ENCODE data around the gene AVEN. TPM values are rescaled to one million over a fixed set of nuclear protein-coding genes. Genes with fewer than 3 reads are reported as not detected.

The AVEN gene
- total RNA-seq, 4 donors from 2014 or later, result 12.3 to 27.9 (median 18.0) TPM

DNA sequence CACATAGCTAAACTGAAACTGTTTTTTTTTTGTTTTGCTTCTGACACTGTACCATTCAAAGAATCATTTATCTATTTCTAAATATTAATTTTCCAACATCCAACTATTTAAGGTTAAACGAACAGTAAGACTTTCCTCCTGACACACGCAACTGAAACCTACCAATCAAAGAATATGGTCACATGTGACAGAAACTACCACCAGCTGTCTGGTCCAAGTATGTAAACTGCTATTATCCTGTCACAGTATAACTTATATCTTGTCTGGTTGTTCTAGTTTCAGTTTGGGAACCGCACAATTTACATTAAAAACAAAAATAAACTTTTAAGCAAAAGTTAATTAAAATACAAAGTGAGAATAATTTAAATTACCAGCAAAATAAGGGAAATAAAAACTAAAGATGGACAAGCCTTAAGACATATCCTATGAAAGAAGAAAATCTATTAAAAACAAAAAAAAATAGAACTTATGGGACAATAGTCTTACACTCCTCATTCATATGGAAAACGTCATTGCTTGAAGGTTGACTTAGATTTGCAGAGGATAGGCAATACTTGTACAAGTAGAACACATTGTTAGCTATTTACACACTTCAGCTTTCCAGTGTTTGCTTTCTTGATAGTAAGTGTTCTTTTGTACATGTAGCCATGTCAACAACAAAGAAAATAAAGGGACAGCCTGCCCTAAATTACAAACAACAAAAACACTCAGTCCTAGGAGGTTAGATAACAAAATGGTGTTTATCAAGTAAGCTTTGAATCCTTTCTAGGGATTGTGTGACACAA, 97.5 kb downstream of the AVEN start:
- no peak overlapping the region for H3K4me3 ChIP-seq
- H3K36me3 ChIP-seq, result no peaks in the 10 kb centered on the region
- no peaks in the 10 kb centered on the region for H3K27me3 ChIP-seq
- H3K9me3 ChIP-seq, result no peaks in the 10 kb centered on the region
- DNase-seq, result no peak
- H3K27ac ChIP-seq, result no peak overlapping the region
- intact Hi-C loops (cut with DNase I; ENCODE audit: low total_unique reads), result no loop called here
- no peak for TF ChIP-seq POLR2A (IDR thresholded peaks at IDR 0.05)
- TF ChIP-seq, protein P1, sequence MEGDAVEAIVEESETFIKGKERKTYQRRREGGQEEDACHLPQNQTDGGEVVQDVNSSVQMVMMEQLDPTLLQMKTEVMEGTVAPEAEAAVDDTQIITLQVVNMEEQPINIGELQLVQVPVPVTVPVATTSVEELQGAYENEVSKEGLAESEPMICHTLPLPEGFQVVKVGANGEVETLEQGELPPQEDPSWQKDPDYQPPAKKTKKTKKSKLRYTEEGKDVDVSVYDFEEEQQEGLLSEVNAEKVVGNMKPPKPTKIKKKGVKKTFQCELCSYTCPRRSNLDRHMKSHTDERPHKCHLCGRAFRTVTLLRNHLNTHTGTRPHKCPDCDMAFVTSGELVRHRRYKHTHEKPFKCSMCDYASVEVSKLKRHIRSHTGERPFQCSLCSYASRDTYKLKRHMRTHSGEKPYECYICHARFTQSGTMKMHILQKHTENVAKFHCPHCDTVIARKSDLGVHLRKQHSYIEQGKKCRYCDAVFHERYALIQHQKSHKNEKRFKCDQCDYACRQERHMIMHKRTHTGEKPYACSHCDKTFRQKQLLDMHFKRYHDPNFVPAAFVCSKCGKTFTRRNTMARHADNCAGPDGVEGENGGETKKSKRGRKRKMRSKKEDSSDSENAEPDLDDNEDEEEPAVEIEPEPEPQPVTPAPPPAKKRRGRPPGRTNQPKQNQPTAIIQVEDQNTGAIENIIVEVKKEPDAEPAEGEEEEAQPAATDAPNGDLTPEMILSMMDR (IDR thresholded peaks at IDR 0.05), result no peak
- no peaks in the 10 kb centered on the region for H3K4me1 ChIP-seq

DNA sequence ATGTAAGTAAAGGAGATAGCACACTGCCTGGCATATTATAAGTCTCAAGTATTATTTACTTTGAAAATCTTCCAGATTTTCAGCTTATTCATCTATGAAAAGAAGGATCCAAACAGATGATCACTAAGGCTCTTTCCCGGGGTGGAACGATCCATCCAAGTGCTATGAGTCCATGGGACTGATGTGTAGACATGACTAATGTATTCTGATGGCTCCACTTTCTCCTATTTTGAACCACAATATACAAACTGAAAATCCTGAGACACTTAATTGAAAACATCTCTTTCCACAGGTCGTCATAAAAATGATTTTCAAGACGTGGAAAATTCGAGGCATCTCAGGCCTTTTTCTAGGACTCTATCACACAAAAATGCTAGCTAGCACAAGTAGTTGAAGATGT, 104.1 kb downstream of the AVEN start:
- Histone ChIP-seq H3K9me3 (no peaks in the 10 kb centered on the region), H3K4me3 (no peak overlapping the region), H3K27ac (no peak overlapping the region), H3K4me1 (no peaks in the 10 kb centered on the region), H3K27me3 (no peaks in the 10 kb centered on the region), H3K36me3 (no peaks in the 10 kb centered on the region)
- TF ChIP-seq POLR2A (IDR thresholded peaks at IDR 0.05), result no peak
- TF ChIP-seq, protein P1 (IDR thresholded peaks at IDR 0.05), result no peak
- intact Hi-C loops (cut with DNase I; ENCODE audit: low total_unique reads), result no loop called here
- DNase-seq, result no peak

DNA sequence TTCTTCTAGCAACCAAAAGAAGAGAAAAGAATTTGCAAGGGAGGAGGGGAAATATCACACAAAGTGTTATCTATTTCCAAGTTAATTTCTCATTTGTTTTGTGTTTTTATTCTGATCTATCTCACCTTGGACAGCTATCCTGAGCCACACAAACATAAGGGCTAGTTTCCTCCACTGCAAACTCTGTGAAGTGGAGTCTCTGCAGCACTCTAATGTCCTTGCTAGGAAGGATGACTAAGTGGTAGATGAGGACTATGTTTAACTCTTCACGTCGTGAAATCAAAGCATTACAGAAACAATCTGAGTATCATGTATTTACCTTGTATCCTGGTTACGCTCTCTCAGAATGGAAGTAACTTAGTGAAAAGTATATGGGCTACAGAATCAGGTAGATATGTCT, 104.6 kb downstream of the AVEN start:
- H3K27me3 ChIP-seq, result no peaks in the 10 kb centered on the region
- no peaks in the 10 kb centered on the region for H3K36me3 ChIP-seq
- H3K9me3 ChIP-seq, result no peaks in the 10 kb centered on the region
- intact Hi-C loops (cut with DNase I; ENCODE audit: low total_unique reads), result no loop called here
- no peak for DNase-seq
- TF ChIP-seq POLR2A (IDR thresholded peaks at IDR 0.05), result no peak
- TF ChIP-seq, protein P1 (IDR thresholded peaks at IDR 0.05), result no peak
- H3K27ac ChIP-seq, result no peak overlapping the region
- no peak overlapping the region for H3K4me3 ChIP-seq
- H3K4me1 ChIP-seq, result no peaks in the 10 kb centered on the region

DNA sequence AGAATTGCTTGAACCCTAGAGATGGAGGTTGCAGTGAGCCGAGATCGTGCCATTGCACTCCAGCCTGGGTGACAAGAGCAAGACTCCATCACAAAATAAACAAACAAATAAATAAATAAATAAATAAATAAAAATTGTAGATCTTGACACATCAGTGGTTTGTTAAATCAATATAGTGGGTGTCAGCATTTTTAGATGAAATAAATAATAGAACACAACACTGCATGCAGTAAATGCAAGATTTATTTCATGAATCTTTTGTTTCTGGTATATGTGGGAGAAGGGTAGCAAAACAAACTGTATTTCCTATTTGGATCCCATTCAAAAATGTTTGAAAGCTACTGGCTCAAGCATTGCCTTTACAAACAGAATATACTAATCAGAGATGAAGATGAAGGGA, 106.3 kb downstream of the AVEN start:
- Histone ChIP-seq H3K4me1 (no peaks in the 10 kb centered on the region), H3K27ac (no peak overlapping the region), H3K9me3 (no peaks in the 10 kb centered on the region), H3K36me3 (no peaks in the 10 kb centered on the region), H3K27me3 (no peaks in the 10 kb centered on the region), H3K4me3 (no peak overlapping the region)
- DNase-seq, result no peak
- intact Hi-C loops (cut with DNase I; ENCODE audit: low total_unique reads), result no loop called here
- TF ChIP-seq, protein P1 (IDR thresholded peaks at IDR 0.05), result no peak
- no peak for TF ChIP-seq POLR2A (IDR thresholded peaks at IDR 0.05)

DNA sequence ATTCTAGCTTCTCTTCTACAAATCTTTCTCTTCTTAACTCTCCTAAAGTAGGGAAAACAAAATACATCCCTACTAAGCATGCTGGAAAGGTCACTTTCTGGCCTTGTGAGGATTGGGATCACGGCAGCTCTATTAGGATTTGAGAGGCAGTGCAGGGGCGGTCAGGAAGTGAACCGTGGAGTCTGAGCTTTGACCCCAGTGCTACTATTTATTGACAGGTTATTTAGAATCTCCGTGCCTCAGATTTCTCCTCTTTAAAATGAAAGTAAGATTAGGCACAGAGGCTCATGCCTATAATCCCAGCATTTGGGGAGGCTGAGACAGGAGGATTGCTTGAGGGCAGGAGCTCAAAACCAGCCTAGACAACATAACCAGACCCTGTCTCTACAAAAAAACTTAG, 112.7 kb downstream of the AVEN start:
- H3K36me3 ChIP-seq, result no peaks in the 10 kb centered on the region
- H3K4me3 ChIP-seq, result no peak overlapping the region
- TF ChIP-seq, protein P1 (IDR thresholded peaks at IDR 0.05), result no peak
- TF ChIP-seq POLR2A (IDR thresholded peaks at IDR 0.05), result no peak
- intact Hi-C loops (cut with DNase I; ENCODE audit: low total_unique reads), result no loop called here
- no peaks in the 10 kb centered on the region for H3K9me3 ChIP-seq
- no peaks in the 10 kb centered on the region for H3K4me1 ChIP-seq
- no peak overlapping the region for H3K27ac ChIP-seq
- DNase-seq, result no peak
- no peaks in the 10 kb centered on the region for H3K27me3 ChIP-seq

Measured in uterus (tissue), 4 donors.